Measurements from ENCODE around the gene TMEM87A.
"Not testable (repeated sequence)": the region's sequence is repeated elsewhere in the genome, so short reads cannot be mapped to it uniquely, and the experiment has no call there.

Gene TMEM87A

DNA sequence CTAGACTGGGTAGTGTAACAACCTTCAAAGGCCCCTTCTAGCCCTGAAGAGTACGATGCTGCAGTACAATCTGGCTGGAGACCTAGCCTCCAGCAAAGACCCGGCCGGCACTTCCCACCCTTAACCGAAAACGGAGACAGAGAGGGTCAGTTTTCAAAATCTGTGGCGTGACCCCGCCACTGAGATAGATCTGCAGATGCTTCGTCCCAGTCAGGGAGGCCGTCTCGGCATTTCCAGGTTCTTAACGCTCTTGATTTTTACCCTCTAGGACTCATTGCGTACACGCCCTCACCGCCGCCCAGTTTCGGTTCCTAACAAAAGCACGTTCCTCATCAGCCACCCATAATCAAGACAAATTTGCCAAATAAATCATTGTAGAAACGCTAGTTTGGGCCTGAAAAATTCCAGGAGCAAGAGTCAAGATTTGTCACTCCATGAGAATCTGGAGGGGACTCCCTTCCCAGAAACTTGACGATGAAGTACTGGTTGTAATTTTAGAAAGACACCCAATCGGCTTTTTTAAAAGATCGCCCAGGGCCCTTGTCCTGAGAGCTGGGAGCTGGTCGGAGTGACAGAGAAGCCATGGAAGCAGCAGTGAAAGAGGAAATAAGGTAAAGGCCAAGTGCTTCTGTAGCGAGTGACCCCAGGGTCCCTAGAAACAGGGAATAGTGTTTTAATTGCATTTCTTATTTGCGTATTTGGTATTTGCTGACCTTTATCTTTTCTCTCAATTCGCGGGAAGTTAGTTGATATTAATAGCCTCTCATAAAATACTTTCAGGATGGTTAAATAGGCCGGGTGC, 868 bp upstream of the TMEM87A start:
- peak; percentile 41 to 67 (median 47) for DNase-seq (ENCODE audit: low read depth in 3 of 3)

DNA sequence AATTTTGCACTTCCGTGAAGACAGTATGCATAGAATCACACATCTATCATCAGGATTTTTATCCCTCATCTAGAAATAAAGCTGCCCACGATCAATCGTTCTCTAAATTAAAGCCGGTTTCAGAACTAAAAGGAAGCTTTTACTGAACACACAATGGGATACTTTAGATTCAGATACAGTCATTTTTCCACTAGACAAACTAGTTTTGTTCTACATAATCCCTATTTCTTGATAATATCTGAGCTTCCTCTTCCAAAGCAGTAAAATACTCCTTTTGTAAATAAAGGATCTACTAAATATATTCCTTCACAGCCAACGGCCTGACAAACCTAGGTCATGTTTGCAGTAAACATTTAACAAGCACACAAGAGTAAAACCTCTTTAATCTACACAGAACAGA, 2.2 kb downstream of the TMEM87A start:
- no peak for DNase-seq (ENCODE audit: low read depth in 3 of 3)

DNA sequence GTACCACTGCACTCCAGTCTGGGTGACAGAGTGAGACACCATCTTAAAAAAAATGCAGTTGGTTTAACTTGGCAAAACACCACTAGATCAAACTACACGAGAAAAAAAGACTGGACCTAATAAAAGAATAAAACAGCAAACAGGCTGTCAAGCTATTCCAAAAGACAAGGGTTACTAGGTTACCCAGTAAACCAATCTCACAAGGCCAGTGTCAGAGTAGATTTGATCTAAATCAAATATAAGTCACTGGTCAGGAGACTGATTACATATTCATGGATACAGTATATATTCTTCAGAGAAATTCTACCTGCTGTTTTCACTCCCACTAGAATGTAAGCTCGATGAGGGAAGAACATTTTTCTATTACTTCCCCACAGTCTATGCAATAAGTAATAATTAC, 2.7 kb downstream of the TMEM87A start:
- no peak for DNase-seq (ENCODE audit: low read depth in 3 of 3)

DNA sequence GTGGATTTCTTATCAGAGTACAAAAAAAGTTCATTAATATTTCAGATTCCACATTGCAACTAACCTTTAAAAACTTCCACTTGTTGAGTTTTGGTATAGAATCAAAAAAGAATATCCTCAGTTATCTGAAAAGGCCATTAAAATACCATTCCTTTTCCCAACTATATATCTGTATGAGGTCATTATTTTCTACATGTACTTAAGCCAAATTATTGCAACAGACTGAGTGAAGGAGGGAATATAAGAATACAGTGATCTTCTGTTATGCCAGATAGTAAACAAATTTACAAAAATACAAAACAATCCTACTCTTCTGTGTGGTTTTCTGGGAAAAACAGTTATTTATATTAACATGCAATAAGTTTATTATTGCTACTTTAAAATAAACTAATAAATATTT, 5.9 kb downstream of the TMEM87A start:
- no peak for DNase-seq (ENCODE audit: low read depth in 3 of 3)

DNA sequence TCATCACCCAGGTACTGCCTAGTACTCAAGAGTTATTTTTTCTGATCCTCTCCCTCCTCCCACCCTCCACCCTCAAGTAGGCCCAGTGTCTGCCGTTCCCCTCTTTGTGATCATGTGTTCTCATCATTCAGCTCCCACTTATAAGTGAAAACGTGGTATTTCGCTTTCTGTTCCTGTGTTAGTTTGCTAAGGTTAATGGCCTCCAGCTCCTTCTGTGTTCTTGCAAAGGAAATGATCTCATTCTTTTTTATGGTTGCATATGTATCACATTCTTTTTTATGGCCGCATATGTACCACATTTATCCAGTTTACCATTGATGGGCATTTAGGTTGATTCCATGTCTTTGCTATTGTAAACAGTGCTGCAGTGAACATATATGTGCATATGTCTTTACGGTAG, 8.4 kb downstream of the TMEM87A start:
- no peak for DNase-seq (ENCODE audit: low read depth in 3 of 3)

DNA sequence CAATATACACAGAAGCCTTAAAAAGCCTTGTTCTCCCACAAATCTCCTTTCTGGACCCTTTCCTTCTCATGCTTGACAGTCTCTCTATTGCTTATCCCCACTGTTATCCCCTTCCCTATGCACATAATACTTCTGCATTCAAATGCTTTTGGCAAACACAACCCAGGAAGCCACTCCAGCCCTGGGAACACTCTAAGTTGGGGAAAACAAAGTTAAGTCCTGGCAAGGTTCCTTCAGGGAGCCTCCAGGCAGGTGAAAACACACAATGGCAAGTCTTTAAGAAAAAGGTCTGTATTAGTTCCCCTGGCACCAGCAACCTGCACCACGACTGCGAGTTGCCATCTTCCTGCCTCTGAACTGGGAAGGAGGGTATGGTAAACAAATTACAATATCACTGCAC, 19.9 kb downstream of the TMEM87A start:
- DNase-seq (ENCODE audit: low read depth in 3 of 3) = no peak

DNA sequence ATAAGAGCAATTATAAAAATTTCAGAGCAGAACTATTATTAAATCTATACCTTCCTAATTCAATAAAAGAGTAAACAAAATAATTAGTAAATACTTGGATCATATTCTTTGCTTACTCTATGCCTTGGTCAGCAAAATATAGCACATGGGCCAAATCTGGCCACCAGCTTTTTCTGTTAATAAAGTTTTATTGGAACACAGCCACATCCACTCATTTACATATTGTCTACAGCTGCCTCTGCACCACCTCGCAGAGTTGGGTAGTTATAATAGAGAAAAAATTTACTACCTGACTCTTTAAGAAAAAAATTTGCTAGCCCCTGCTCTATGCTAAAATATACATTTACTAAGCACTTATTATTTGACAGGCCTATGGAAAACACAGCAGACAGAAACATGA, 32.4 kb downstream of the TMEM87A start:
- DNase-seq (ENCODE audit: low read depth in 3 of 3) = no peak

DNA sequence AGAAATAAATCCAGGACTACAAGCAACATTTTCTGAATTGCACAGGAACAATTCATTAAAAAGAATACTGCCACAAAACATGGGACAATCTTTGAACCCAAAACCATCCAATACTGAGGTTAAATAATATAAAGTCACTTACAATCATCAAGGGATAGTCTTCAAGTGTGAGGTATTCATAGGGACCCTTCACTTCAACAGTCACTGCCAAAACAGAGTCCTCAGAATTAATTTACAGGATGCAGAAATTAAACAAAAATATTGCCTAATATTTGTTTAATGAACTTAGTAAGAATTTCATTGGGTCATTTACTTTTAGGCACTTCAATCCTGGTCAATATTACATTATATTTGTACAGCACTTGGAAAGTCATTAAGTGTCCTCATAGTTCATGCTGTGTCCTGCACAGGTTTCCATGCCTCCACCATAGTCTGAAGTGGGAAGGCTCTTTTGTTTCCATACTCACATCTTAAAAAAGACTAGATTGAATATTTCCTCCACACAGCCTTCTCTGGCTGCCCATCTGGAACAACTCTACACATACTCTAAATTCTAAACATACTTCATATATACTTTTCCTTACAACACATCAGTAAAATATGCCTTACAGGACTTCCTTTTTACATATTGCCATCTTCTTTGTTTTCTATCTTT, 33.6 kb downstream of the TMEM87A start:
- no peak for DNase-seq (ENCODE audit: low read depth in 3 of 3)

DNA sequence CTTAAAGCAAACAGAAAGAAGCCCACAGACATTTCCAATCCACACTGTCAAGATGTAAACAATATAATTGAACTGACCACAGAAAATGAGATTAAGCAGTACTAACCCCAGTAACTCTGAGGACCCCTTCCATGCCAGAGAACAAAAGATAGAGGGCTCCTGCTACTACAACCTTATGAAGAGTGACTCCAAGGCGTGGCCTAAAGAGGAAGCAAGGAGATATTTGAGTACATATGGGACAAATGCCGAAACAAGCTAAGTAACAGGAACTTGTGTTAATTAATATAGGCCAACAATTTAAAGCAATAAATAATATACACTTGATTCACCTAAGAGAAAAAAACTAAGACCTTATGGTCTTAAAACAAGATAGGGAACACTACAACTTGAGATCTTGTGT, 40.1 kb downstream of the TMEM87A start:
- DNase-seq (ENCODE audit: low read depth in 3 of 3) = no peak

DNA sequence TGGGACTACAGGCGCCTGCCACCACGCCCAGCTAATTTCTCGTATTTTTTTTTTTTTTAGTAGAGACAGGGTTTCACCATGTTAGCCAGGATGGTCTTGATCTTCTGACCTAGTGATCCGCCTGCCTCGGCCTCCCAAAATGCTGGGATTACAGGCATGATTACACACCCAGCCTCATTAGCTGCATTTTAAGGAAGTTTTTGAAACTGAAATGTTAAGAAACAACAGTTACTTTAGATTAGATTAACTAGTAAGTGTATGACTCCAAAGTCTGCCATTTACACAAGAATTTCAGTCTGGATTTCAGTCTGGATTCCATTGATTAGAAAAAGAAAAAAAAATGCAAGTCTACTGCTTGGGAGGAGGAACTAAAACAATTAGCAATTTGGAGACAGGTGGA, 40.6 kb downstream of the TMEM87A start:
- DNase-seq (ENCODE audit: low read depth in 3 of 3) = no peak

DNA sequence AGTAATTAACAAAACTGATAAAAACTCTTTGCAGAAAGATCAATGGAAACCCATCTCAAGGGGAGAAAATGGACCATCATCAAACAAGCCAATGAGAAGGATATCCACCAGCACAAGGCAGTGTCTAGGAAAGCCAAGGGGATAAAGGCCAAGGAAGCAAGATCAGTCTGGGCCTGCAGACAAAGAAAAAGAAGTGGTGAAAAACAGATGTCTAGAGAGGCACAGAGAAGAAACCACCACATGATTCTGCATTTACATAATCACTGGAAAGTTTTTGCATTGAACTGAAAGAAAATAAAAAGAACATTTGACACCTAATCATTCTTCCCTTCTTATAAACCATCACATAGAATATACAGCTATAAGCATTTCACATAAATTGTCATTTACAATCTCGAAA, 42.1 kb downstream of the TMEM87A start:
- DNase-seq (ENCODE audit: low read depth in 3 of 3) = no peak

DNA sequence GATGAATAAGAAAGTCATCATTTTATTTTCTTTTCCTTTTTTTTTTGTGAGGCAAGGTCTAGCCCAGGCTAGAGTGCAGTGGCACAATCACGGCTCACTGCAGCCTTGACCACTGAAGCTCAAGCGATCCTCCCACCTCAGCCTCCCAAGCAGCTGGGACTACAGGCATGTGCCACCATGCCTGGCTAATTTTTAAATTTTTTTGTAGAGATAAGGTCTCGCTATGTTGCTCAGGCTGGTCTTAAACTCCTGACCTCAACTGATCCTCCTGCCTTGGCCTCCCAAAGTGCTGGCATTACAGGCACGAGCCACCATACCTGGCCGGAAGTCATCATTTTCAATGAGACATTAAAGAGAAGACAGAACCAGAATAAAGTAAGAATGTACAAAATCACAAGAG, 44.3 kb downstream of the TMEM87A start:
- DNase-seq (ENCODE audit: low read depth in 3 of 3) = not testable (repeated sequence)

DNA sequence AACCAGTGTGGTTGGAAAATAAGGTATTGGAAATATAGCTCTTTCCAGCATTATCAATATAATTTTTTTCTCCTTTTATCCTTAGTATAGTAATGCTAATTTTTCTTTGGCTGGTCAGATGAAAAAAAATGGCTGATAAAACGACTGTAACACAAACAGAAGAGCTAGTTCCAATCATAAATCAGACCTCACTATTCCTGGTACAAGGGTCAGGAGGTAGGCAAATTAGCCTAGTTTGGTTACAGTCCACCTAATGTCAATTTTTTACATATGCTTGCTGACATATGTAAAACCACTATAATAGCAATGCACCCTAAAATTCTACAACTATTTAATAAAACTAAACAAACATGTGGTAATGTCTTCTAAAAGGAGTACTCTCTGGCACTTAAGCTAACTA, 45.2 kb downstream of the TMEM87A start:
- no peak for DNase-seq (ENCODE audit: low read depth in 3 of 3)

DNA sequence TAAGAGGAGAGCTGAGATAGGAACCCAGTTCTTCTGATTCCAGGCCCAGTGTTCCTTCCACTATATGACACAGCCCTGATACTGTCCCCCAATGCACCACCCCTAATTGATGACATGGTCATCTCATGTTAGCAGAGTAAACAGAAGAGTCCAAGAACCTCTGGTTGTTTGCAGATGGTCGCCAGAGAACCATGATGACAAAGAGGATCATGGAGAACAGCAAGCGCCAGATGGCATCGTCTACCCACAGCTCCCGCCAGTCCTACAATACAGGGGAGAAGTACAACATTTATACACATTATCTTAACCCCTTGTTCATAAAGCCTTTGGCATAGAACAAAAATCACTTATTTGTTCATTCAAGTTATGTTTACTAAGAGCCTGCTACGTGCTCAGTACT, 46.6 kb downstream of the TMEM87A start:
- no peak for DNase-seq (ENCODE audit: low read depth in 3 of 3)

DNA sequence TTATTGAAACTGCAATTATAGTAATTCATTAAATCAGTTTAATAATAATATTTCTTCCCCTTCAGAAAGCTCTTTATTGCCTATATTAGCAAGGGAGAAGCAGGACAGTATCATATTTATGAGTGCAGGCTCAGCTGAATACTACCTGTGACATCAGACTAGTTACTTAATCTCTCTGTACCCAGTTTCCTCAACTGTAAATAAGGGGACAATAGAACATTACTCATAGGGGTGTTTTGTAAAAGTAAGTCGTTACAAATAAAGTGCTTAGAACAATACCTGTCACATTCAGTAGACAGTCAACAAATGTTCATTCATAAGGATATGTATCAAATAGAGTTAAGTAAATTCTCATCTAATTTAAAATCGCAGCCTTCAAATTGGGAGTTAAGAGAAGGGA, 53.0 kb downstream of the TMEM87A start:
- no peak for DNase-seq (ENCODE audit: low read depth in 3 of 3)

DNA sequence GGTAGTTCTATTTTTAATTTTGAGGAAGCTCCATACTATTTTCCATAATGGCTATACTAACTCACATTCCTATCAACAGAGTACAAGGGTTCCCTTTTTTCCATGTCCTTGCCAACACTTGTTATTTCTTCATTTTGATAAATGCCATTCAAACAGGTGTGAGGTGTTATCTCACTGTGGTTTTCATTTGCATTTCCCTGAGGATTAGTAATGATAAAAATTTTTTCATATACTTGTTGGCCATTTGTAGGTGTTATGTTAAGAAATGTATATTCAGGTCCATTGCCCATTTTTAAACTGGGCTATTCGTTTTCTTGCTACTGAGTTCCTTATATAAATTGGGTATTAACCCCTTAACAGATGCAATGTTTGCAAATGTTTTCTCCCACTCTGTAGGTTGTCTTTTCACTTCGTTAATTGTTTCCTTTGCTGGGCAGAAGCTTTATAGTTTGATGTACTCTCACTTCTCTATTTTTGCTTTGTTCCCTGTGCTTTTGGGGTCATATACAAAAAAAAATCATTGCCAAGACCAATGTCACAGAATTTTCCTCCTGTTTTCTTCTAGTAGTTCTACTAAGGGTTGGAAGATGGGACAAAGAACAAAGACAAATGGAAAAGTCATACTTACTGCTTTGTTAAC, 54.2 kb downstream of the TMEM87A start:
- DNase-seq (ENCODE audit: low read depth in 3 of 3) = no peak

DNA sequence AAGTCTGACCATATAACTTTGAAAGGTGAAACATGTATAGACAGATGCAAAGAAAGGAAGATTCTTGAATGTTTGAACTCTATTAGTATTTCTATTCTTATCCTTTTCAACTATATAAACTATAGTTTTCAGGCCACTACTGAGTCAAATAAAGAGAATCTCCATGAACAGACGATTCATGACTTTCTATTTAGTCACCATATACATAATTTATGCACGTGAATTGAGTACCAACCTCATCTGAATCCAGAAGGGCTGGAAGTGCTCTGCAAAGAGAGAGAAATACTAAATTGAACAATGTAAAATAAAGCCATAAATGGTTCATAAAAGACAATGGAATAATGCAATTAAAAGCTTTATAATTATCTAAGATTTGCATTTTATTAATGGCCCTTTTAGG, 55.7 kb downstream of the TMEM87A start:
- no peak for DNase-seq (ENCODE audit: low read depth in 3 of 3)

DNA sequence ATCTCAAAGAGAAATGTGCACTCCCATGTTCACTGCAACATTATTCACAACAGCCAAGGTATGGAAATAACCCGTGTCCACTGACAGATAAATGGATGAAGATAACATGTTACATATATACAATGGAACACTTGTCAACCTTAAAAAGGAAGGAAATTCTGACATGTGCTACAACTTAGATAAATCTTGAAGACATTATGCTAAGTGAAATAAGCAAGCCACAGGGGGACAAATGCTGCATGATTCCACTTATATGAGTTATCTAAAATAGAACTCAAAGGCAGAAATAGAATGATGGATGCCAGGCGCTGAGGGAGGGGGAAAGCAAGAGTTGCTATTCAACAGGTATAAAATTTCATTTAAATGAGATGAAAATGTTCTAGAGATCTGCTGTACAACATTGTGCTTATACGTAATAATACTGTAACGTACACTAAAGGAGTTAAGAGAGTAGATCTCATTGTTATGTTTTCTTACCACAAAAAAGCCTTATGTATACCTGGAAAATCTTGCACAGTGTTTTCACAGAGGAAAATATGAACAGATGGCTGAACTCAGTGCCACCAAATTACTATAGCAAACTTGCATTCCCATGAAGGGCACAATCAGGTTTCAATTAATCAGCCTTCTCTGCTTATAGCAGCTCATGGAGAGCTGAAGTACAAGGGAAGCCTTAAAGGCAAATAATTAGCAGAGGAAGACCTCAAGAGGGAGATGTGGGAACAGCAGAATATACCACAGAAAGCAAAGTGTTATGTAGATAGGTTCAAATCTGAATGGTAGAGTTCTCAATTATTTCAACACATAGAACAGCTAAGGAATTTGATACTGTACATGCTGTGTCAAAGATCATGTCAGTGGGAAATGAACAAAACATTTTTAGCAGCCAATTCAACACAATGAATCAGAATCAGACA, 57.1 kb downstream of the TMEM87A start:
- no peak for DNase-seq (ENCODE audit: low read depth in 3 of 3)

DNA sequence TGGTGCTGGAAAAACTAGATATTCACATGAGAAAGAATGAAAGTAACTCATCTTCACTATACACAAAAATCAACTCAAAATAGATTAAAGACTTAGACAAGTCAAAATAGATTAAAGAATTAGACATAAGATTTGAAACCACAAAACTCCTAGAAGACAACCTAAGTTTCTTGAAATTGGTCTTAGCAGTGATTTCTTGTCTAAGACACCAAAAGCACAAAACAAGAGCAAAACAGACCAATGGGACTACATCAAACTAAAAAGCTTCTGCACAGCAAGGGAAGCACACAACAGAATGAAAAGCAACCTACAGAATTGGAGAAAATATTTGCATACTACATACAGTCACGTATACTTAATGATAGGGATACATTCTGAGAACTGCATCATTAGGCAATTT, 58.6 kb downstream of the TMEM87A start:
- no peak for DNase-seq (ENCODE audit: low read depth in 3 of 3)

DNA sequence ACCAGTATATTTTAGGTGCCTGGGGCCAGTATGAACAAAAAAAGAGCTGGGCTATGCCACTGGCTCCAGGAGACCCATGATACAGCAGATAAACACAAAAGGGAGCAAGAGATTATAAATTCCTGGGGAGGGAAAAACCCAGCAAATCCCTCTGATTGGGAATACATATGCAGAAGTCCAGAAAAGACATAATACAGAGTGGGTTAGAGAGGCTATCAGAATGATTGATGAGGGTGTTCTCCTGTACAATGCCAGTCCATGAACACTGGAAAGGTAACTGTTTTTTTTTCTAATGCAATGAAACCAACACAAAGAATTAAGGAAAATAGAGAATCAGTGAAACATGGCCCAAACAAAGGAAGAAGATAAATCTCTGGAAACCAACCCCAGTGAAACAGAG, 59.7 kb downstream of the TMEM87A start:
- DNase-seq (ENCODE audit: low read depth in 3 of 3) = no peak

DNA sequence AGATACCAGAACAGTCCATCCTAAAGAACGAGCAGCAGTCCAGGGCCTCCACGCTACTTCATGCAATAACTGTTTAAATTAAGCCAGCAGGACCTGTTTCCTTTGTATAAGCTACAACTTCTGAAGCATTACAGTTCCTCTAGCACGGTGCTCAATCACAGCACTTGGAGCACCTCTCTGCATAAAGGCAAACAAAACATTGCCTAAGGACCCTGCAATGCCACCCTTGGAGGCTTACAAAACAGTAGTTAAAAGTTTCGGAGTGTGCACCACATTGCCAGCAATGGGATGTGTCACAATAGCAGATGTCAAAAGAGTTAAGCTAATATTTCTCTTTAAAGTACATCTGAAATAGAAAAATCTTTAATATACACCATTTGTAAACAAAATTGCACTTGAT, 62.5 kb downstream of the TMEM87A start:
- no peak for DNase-seq (ENCODE audit: low read depth in 3 of 3)
